Tibial artery (tissue), 4 donors: ENCODE data around the gene TUFT1.
A peak's percentile ranks its signal among the peaks of the same experiment; 100 is the strongest.

ENCODE experiments used
- DNase-seq, 2 donors: peaks; one replicate each; pipeline ENCODE4 v3.0.0-alpha.2; 2019
- H3K27ac ChIP-seq, 2 donors: fragments of 200-600 bp; sonication (generic) in 1 of 2; 1 replicate in 1 of 2; 2 replicates in 1 of 2; pipeline ENCODE4 v1.5.1; 2018 to 2019; ENCODE audit warnings: mild to moderate bottlenecking in 1 of 2
- H3K27me3 ChIP-seq, 2 donors: fragments of 200-600 bp; sonication (generic) in 1 of 2; one replicate each; pipeline versions ENCODE4 v1.5.1 to v1.6.0; 2016 to 2019
- H3K36me3 ChIP-seq, 3 donors: fragments of 200-600 bp; sonication (generic) in 2 of 3; one replicate each; pipeline ENCODE4 v1.5.1; 2016 to 2019; ENCODE audit warnings: mild to moderate bottlenecking in 2 of 3
- H3K4me1 ChIP-seq, 4 donors: fragments of 200-600 bp; sonication (generic) in 2 of 4; 1 replicate in 3 of 4; 2 replicates in 1 of 4; pipeline ENCODE4 v1.5.1; 2016 to 2019
- H3K4me3 ChIP-seq, 2 donors: fragments of 200-600 bp; sonication (generic) in 1 of 2; 1 replicate in 1 of 2; 2 replicates in 1 of 2; pipeline ENCODE4 v1.5.1; 2018 to 2019; ENCODE audit warnings: mild to moderate bottlenecking in 2 of 2
- H3K9me3 ChIP-seq, 3 donors: fragments of 200-600 bp; sonication (generic) in 1 of 3; one replicate each; pipeline ENCODE4 v1.5.1; 2016 to 2019
- intact Hi-C: fragments of 100-400 bp; cut with DNase I; formaldehyde crosslinking; loops from one replicate; pipeline ENCODE4 v1.15.0; 2023; ENCODE audit warnings: low total_unique reads
- TF ChIP-seq, protein P1 (sequence below), 2 experiments: fragments of 200-600 bp in 1 of 2; fragments of 450-650 bp in 1 of 2; IDR thresholded peaks; one replicate each; pipeline ENCODE4 v1.5.1; 2017 to 2019; ENCODE audit warnings: antibody characterized with exemption in 2 of 2, mild to moderate bottlenecking in 1 of 2, moderate library complexity in 1 of 2

The TUFT1 gene, protein sequence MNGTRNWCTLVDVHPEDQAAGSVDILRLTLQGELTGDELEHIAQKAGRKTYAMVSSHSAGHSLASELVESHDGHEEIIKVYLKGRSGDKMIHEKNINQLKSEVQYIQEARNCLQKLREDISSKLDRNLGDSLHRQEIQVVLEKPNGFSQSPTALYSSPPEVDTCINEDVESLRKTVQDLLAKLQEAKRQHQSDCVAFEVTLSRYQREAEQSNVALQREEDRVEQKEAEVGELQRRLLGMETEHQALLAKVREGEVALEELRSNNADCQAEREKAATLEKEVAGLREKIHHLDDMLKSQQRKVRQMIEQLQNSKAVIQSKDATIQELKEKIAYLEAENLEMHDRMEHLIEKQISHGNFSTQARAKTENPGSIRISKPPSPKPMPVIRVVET

GRCh38 chr1:151540021-151540981 lies at the start of gene TUFT1:
Gene TUFT1 (plus strand): TSS chr1:151540309. CDS start chr1:151540367, 58 bp downstream.
- intact Hi-C loops: no loop called here
- TF ChIP-seq, protein P1, sequence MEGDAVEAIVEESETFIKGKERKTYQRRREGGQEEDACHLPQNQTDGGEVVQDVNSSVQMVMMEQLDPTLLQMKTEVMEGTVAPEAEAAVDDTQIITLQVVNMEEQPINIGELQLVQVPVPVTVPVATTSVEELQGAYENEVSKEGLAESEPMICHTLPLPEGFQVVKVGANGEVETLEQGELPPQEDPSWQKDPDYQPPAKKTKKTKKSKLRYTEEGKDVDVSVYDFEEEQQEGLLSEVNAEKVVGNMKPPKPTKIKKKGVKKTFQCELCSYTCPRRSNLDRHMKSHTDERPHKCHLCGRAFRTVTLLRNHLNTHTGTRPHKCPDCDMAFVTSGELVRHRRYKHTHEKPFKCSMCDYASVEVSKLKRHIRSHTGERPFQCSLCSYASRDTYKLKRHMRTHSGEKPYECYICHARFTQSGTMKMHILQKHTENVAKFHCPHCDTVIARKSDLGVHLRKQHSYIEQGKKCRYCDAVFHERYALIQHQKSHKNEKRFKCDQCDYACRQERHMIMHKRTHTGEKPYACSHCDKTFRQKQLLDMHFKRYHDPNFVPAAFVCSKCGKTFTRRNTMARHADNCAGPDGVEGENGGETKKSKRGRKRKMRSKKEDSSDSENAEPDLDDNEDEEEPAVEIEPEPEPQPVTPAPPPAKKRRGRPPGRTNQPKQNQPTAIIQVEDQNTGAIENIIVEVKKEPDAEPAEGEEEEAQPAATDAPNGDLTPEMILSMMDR (IDR thresholded peaks at IDR 0.05): no peak
- peak within 1 kb of the TSS; percentile 59 to 68 for H3K4me3 ChIP-seq
- DNase-seq: peak; percentile 94 to 95
- H3K27me3 ChIP-seq: no peaks in the 10 kb centered on the region
- no peaks in the 10 kb centered on the region for H3K9me3 ChIP-seq
- H3K27ac ChIP-seq: peak within 1 kb of the TSS; percentile 71 to 79
- peaks cover 0 to 39% (median 22%) of the 10 kb centered on the region in 4 donors for H3K4me1 ChIP-seq
- H3K36me3 ChIP-seq: no peaks in the 10 kb centered on the region

DNA sequence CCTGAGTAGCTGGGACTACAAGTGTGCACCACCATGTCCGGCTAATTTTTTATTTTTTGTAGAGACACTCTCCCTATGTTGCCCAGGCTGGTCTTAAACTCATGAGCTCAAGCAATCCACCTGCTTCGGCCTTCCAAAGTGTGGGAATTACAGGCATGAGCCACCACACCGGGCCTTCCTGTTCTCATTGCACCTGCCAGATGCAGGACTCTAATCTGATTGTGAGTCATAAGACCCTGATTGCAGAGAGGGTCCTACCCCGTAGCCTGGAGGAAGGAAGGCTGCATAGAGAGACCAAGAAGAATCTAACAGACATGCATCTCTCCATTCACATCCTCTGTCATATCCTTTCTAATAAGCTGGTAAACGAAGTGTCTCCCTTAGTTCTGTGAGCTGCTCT lies 48.5 kb upstream of the TUFT1 start:
- H3K4me1 ChIP-seq: peaks cover 0 to 4% (median 0%) of the 10 kb centered on the region in 4 donors
- no peaks in the 10 kb centered on the region for H3K9me3 ChIP-seq
- DNase-seq: no peak
- TF ChIP-seq, protein P1 (IDR thresholded peaks at IDR 0.05): no peak
- no peak overlapping the region for H3K27ac ChIP-seq
- H3K27me3 ChIP-seq: no peaks in the 10 kb centered on the region
- no peaks in the 10 kb centered on the region for H3K36me3 ChIP-seq
- H3K4me3 ChIP-seq: no peak overlapping the region
- intact Hi-C loops: no loop called here

DNA sequence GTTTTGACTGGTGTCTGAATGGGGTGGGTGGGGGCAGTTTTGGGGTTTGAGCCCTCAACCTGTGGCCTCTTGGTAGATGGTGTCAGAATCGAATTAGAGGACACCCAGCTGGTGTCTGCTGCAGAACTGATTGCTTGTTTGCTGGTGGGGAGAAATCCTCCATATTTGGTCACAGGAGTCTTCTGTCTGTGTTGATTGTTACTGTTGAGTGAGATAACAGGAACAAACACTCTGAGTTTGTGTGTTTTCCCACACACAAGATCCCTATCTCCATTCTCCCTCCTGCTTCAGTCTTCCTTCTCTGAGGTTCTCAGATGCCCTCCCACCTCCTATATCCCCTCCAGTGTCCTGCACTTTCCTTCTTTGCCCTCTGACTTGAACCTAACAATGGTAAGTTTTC lies 48.0 kb upstream of the TUFT1 start:
- TF ChIP-seq, protein P1 (IDR thresholded peaks at IDR 0.05): no peak
- DNase-seq: no peak
- intact Hi-C loops: no loop called here

DNA sequence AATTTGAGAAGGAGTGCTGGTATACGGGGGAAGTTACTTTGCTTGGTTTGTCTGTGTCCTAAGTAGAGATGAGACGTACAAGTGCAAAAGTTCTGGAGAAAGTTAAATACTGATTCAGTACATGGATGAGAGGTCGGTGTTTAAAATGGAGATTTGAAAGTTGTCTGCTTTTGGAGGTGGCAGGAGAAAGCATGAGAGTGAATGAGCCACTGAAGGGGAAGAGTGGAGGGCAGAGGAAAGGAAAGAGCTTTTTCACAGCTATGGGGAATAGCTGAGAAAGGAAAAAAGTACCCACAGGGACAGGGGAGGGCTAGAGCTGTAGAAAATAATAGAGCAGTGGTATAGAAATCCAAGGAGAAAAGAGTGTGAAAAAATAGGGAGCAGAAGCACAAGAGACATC lies 47.1 kb upstream of the TUFT1 start:
- H3K9me3 ChIP-seq: no peaks in the 10 kb centered on the region
- intact Hi-C loops: no loop called here
- H3K27ac ChIP-seq: no peak overlapping the region

More for the DNA sequence above, 48.0 kb upstream of the TUFT1 start:
- H3K9me3 ChIP-seq: no peaks in the 10 kb centered on the region
- H3K4me3 ChIP-seq: no peak overlapping the region
- H3K27me3 ChIP-seq: no peaks in the 10 kb centered on the region
- no peak overlapping the region for H3K27ac ChIP-seq
- no peaks in the 10 kb centered on the region for H3K36me3 ChIP-seq
- peaks cover 0 to 4% (median 0%) of the 10 kb centered on the region in 4 donors for H3K4me1 ChIP-seq

DNA sequence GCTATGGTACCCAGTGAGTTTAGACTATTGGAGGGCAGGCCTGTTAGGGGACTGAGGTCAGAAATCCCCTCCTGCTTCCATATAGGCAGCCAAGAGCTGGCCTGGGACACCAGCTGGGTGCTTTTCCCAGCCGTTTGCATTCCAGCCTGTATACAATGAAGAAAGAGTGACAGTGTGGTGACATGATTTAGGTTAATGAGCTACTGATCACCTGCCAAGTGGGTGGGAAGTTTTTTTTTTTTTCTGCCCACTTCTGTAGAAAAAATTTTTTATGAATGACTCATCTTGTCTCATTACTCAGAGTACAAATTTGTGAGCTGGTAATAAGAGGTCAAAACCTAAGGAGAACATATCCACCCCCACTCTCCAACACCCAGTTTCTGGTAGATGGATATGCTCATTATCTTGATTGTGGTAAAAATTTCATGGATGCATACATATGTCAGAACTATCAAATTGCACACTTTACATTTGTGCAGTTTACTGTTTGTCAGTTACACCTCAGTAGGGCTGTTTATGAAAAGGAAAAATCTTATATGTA lies 45.3 kb upstream of the TUFT1 start:
- intact Hi-C loops: no loop called here
- DNase-seq: no peak
- H3K27ac ChIP-seq: no peak overlapping the region

More for the DNA sequence above, 47.1 kb upstream of the TUFT1 start:
- TF ChIP-seq, protein P1 (IDR thresholded peaks at IDR 0.05): no peak
- H3K27me3 ChIP-seq: no peaks in the 10 kb centered on the region
- no peaks in the 10 kb centered on the region for H3K36me3 ChIP-seq
- no peak overlapping the region for H3K4me3 ChIP-seq
- DNase-seq: no peak
- H3K4me1 ChIP-seq: peaks cover 0 to 4% (median 0%) of the 10 kb centered on the region in 4 donors

More for the DNA sequence above, 45.3 kb upstream of the TUFT1 start:
- H3K4me3 ChIP-seq: no peak overlapping the region
- H3K27me3 ChIP-seq: no peaks in the 10 kb centered on the region
- H3K9me3 ChIP-seq: no peaks in the 10 kb centered on the region
- H3K4me1 ChIP-seq: peaks cover 0 to 4% (median 0%) of the 10 kb centered on the region in 4 donors
- TF ChIP-seq, protein P1 (IDR thresholded peaks at IDR 0.05): no peak
- no peaks in the 10 kb centered on the region for H3K36me3 ChIP-seq
